ENCODE data around the gene SIN3B. TPM values are rescaled to one million over a fixed set of nuclear protein-coding genes. Genes with fewer than 3 reads are reported as not detected.

SIN3B gene
- total RNA-seq, 1 donor from 2014 or later = 71.2 TPM

GRCh38 chr19:16868423-16869130 is 39.4 kb downstream of the SIN3B start:
- DNase-seq (ENCODE audit: extremely low spot score, unreplicated experiment) = no peak
- no peak overlapping the region for H3K27ac Mint-ChIP-seq
- no peaks in the 10 kb centered on the region for H3K9me3 Mint-ChIP-seq
- no peaks in the 10 kb centered on the region for H3K27me3 Mint-ChIP-seq
- no peak for TF ChIP-seq CTCF (conservative IDR thresholded peaks at IDR 0.05)
- H3K36me3 Mint-ChIP-seq = peaks cover 6% of the 10 kb centered on the region
- H3K4me3 Mint-ChIP-seq = no peak overlapping the region
- H3K4me1 Mint-ChIP-seq (ENCODE audit: unreplicated experiment) = no peaks in the 10 kb centered on the region

GRCh38 chr19:16869331-16869972 is 40.3 kb downstream of the SIN3B start:
- Mint-ChIP-seq H3K36me3 (peaks cover 15% of the 10 kb centered on the region), H3K9me3 (no peaks in the 10 kb centered on the region), H3K27me3 (no peaks in the 10 kb centered on the region), H3K4me3 (no peak overlapping the region), H3K27ac (no peak overlapping the region), H3K4me1 (ENCODE audit: unreplicated experiment) (no peaks in the 10 kb centered on the region)
- TF ChIP-seq CTCF (conservative IDR thresholded peaks at IDR 0.05) = no peak
- no peak for DNase-seq (ENCODE audit: extremely low spot score, unreplicated experiment)

- TF ChIP-seq CTCF (conservative IDR thresholded peaks at IDR 0.05) = no peak
- no peak for DNase-seq (ENCODE audit: extremely low spot score, unreplicated experiment)
- no peaks in the 10 kb centered on the region for H3K27me3 Mint-ChIP-seq
- no peak overlapping the region for H3K4me3 Mint-ChIP-seq
- peaks cover 20% of the 10 kb centered on the region for H3K36me3 Mint-ChIP-seq
- H3K27ac Mint-ChIP-seq = no peak overlapping the region
- H3K4me1 Mint-ChIP-seq (ENCODE audit: unreplicated experiment) = no peaks in the 10 kb centered on the region
- no peaks in the 10 kb centered on the region for H3K9me3 Mint-ChIP-seq
Measured at GRCh38 chr19:16871871-16872270, 42.7 kb downstream of the SIN3B start.

- peak; percentile 59 for DNase-seq (ENCODE audit: extremely low spot score, unreplicated experiment)
- H3K4me1 Mint-ChIP-seq (ENCODE audit: unreplicated experiment) = no peaks in the 10 kb centered on the region
Measured at GRCh38 chr19:16872728-16873127, 43.5 kb downstream of the SIN3B start.

GRCh38 chr19:16873594-16873993 is 44.4 kb downstream of the SIN3B start:
- TF ChIP-seq CTCF (conservative IDR thresholded peaks at IDR 0.05) = no peak
- DNase-seq (ENCODE audit: extremely low spot score, unreplicated experiment) = no peak
- Mint-ChIP-seq H3K27ac (no peak overlapping the region), H3K27me3 (no peaks in the 10 kb centered on the region), H3K36me3 (peaks cover 20% of the 10 kb centered on the region), H3K4me3 (no peak overlapping the region), H3K9me3 (no peaks in the 10 kb centered on the region), H3K4me1 (ENCODE audit: unreplicated experiment) (no peaks in the 10 kb centered on the region)

More at GRCh38 chr19:16872728-16873127, 43.5 kb downstream of the SIN3B start:
- Mint-ChIP-seq H3K27ac (no peak overlapping the region), H3K27me3 (no peaks in the 10 kb centered on the region), H3K4me3 (no peak overlapping the region), H3K9me3 (no peaks in the 10 kb centered on the region), H3K36me3 (peaks cover 20% of the 10 kb centered on the region)
- TF ChIP-seq CTCF (conservative IDR thresholded peaks at IDR 0.05) = no peak
